Right atrium auricular region (tissue), 2 donors: ENCODE data around the gene ASPM. TPM values are rescaled to one million over a fixed set of nuclear protein-coding genes. Genes with fewer than 3 reads are reported as not detected.

ENCODE experiments used
- DNase-seq: peaks from one replicate; pipeline ENCODE4 v3.0.0-alpha.2; 2019; ENCODE audit warnings: low spot score
- H3K27ac ChIP-seq, 2 donors: fragments of 200-600 bp; sonication (generic); 1 replicate in 1 of 2; 2 replicates in 1 of 2; pipeline ENCODE4 v1.5.1; 2016 to 2019
- H3K27me3 ChIP-seq, 2 donors: fragments of 200-600 bp; sonication (generic); one replicate each; pipeline versions ENCODE4 v1.5.1 to v1.6.0; 2017 to 2019
- H3K36me3 ChIP-seq: fragments of 200-600 bp; sonication (generic); one replicate; pipeline ENCODE4 v1.5.1; 2016
- H3K4me1 ChIP-seq, 2 donors: fragments of 200-600 bp; sonication (generic); one replicate each; pipeline versions ENCODE4 v1.5.1 to v1.6.0; 2017 to 2019
- H3K4me3 ChIP-seq, 2 donors: fragments of 200-600 bp; sonication (generic); 1 replicate in 1 of 2; 2 replicates in 1 of 2; pipeline ENCODE4 v1.5.1; 2017 to 2019; ENCODE audit warnings: mild to moderate bottlenecking in 1 of 2, moderate library complexity in 1 of 2
- H3K9me3 ChIP-seq, 2 donors: fragments of 200-600 bp; sonication (generic); one replicate each; pipeline ENCODE4 v1.5.1; 2019
- total RNA-seq, 2 donors: library from RNA; depleted of rRNA; stranded (reverse); fragments of >200 nt; gene quantifications; one replicate each; pipeline ENCODE4 v1.1.0, GENCODE V29; 2016
- TF ChIP-seq, protein P1 (sequence below), 2 donors: fragments of 200-600 bp; sonication (generic); IDR thresholded peaks; one replicate each; pipeline ENCODE4 v1.5.1; 2019; ENCODE audit warnings: antibody characterized with exemption in 2 of 2

ASPM gene
- total RNA-seq, 2 donors from 2014 or later, result 0.20 to 2.4 TPM

DNA sequence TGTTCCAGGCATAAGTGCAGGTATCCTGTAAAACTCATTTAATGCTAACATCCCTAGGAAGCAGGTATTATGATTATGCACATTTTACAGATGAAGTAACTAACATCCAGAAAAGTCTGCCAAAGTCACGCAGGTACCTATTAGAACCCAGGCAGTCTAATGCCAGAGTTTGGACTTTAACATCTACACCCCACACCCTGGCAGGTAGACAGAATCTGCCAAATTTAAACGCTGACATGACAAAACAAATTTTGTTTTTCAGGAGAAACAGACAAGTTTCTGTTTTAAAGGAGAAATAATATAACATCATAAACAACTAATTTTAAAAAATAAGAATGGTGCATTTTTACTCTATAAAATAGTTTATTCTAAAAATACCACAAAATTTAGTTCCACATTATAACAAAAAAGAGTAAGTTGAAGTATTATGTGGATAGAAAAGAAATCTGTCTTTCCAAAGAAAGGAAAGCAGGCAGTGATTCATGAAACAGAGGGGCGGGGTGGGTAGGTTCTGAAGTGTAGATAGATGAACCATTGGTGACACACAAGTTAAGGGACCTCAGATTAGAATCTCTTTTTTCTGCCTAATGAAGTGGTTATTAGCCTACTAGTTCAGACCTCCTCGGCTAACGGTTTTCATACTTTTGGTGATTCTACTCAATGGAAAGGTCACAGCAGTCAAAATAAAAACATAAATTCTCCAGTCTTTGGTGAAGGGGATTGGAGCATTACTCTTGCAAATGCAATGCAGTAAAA is 1.7 kb downstream of the ASPM start:
- Histone ChIP-seq H3K27me3 (no peaks in the 10 kb centered on the region), H3K4me3 (no peak overlapping the region), H3K4me1 (peaks cover 0 to 11% of the 10 kb centered on the region in 2 donors), H3K9me3 (no peaks in the 10 kb centered on the region), H3K27ac (no peak overlapping the region), H3K36me3 (no peaks in the 10 kb centered on the region)
- TF ChIP-seq, protein P1, sequence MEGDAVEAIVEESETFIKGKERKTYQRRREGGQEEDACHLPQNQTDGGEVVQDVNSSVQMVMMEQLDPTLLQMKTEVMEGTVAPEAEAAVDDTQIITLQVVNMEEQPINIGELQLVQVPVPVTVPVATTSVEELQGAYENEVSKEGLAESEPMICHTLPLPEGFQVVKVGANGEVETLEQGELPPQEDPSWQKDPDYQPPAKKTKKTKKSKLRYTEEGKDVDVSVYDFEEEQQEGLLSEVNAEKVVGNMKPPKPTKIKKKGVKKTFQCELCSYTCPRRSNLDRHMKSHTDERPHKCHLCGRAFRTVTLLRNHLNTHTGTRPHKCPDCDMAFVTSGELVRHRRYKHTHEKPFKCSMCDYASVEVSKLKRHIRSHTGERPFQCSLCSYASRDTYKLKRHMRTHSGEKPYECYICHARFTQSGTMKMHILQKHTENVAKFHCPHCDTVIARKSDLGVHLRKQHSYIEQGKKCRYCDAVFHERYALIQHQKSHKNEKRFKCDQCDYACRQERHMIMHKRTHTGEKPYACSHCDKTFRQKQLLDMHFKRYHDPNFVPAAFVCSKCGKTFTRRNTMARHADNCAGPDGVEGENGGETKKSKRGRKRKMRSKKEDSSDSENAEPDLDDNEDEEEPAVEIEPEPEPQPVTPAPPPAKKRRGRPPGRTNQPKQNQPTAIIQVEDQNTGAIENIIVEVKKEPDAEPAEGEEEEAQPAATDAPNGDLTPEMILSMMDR (IDR thresholded peaks at IDR 0.05), result no peak
- DNase-seq, result no peak

DNA sequence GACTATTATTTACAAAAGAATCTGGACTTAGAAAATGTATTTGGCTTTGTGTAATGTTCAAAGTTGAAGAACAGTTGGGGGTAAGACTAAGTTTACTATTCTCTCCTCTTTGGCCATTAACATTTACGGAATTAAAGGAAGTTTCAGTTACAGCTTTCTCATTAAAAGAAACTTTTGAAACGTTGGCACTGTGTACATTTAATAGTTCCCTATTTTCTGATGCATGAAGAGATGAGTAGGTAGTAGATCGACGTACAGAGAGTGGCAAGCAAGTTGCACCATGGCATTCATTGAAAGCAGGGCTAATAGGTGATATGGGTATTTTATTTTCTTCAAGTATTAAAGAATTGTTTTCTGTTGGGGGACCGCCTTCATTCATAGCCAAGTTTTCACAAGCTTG is 3.2 kb downstream of the ASPM start:
- TF ChIP-seq, protein P1 (IDR thresholded peaks at IDR 0.05), result no peak
- Histone ChIP-seq H3K9me3 (no peaks in the 10 kb centered on the region), H3K36me3 (no peaks in the 10 kb centered on the region), H3K4me3 (no peak overlapping the region), H3K27me3 (no peaks in the 10 kb centered on the region), H3K4me1 (peaks cover 0 to 11% of the 10 kb centered on the region in 2 donors), H3K27ac (no peak overlapping the region)
- DNase-seq, result no peak

DNA sequence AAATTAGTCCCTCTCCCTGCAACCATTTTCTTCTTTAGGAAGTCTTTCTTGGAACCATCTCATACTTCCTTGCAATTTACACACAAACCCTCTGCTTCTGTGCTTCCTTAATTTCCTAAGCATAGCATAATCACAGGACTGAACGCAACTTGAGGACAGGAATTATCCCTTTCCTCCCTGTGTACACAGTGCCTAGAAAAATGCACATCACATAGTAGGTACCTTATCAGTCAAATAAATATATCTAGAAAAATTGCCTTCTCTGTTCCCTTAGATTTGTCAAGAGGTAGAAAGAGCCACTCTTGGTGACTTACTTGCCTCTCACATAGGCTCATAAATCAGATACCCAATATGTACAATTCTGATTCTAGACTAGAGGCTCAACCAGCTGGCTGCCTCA is 4.9 kb downstream of the ASPM start:
- Histone ChIP-seq H3K4me1 (peaks cover 0 to 11% of the 10 kb centered on the region in 2 donors), H3K27me3 (no peaks in the 10 kb centered on the region), H3K9me3 (no peaks in the 10 kb centered on the region), H3K27ac (no peak overlapping the region), H3K4me3 (no peak overlapping the region), H3K36me3 (no peaks in the 10 kb centered on the region)
- DNase-seq, result no peak
- TF ChIP-seq, protein P1 (IDR thresholded peaks at IDR 0.05), result no peak

DNA sequence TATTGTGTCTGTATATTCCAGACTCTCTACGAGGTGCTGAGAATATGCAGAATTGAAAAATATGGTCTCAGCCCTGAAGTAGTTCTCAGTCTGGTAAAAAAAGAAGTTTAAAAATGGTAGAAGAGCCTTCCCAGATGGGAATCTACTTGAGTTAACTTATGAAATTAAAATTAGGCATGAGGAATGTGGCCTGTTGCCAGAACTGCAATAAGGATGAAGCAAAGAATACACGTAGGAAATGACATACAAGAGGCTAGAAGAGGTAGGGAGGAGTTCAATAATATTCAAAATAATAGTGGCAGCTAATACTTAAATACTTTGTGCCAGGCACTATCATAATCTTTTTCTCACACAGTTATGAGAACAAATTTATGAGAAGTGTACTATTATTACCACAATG is 6.3 kb downstream of the ASPM start:
- H3K27me3 ChIP-seq, result no peaks in the 10 kb centered on the region
- TF ChIP-seq, protein P1 (IDR thresholded peaks at IDR 0.05), result no peak
- H3K4me3 ChIP-seq, result no peak overlapping the region
- no peaks in the 10 kb centered on the region for H3K36me3 ChIP-seq
- no peak for DNase-seq
- H3K27ac ChIP-seq, result no peak overlapping the region
- no peaks in the 10 kb centered on the region for H3K9me3 ChIP-seq
- no peaks in the 10 kb centered on the region for H3K4me1 ChIP-seq

DNA sequence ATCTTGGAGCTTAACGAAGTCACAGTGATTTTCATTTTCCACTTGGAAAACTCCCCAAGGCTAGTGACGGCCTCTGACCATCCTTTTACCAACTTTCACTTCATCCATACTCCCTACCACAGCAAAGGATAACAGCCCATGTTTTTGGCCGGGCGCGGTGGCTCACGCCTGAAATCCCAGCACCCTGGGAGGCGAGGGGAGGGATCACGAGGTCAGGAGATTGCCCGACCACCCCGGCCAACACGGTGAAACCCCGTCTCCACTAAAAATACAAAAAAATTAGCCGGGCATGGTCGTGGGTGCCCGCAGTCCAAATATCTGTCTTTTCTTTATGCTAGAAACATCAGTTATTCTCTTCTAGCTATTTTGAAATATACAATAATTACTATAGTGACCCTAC is 7.3 kb downstream of the ASPM start:
- TF ChIP-seq, protein P1 (IDR thresholded peaks at IDR 0.05), result no peak
- Histone ChIP-seq H3K9me3 (no peaks in the 10 kb centered on the region), H3K4me1 (no peaks in the 10 kb centered on the region), H3K27me3 (no peaks in the 10 kb centered on the region), H3K27ac (no peak overlapping the region), H3K4me3 (no peak overlapping the region), H3K36me3 (no peaks in the 10 kb centered on the region)
- no peak for DNase-seq

DNA sequence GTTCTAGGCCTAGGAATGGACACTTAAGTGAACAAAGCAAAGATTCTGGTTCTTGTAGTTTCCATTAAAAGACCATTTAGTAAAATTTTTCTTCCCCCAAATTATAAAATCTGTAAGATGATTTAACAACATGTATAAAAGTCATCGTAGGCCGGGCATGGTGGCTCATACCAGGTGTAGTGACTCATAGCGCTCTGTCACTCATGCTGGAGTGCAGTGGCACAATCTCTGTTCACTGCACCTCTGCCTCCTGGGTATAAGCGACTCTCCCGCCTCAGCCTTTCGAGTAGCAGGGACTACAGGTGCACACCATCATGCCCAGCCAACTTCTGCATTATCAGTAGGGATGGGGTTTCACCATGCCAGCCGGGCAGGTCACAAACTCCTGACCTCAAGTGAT is 9.1 kb downstream of the ASPM start:
- H3K9me3 ChIP-seq, result no peaks in the 10 kb centered on the region
- H3K36me3 ChIP-seq, result no peaks in the 10 kb centered on the region
- no peak overlapping the region for H3K4me3 ChIP-seq
- no peaks in the 10 kb centered on the region for H3K4me1 ChIP-seq
- H3K27me3 ChIP-seq, result no peaks in the 10 kb centered on the region
- DNase-seq, result no peak
- TF ChIP-seq, protein P1 (IDR thresholded peaks at IDR 0.05), result no peak
- H3K27ac ChIP-seq, result no peak overlapping the region
